ENCODE results near the gene BCKDHB.

Gene BCKDHB

DNA sequence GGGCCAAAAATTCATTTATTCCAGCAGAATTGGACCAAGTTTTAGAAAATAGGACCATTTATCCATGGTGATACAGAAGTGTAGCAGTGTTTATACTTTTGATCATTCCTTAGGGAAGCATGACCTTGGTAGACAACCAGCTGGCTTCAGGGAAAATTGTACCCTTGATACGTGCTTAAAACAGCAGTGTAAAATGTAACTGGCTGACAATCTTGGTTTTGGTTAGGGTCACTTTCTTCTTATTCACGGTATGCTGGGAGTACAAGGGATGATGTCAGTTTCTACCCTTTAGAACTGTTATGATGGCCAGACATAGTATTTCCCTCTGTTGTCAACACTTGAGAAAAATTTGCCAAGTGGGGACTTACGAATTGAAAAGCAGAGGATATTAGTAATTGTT lies 157.1 kb downstream of the BCKDHB start:
- Histone ChIP-seq H3K27me3 (replicated peaks; ENCODE audit: control insufficient read depth, insufficient read depth, low read length) (no peaks in the 10 kb centered on the region), H3K9me3 (ENCODE audit: control insufficient read depth, low read length) (no peaks in the 10 kb centered on the region), H3K9ac (ENCODE audit: low read length) (no peak overlapping the region), H3K36me3 (ENCODE audit: control insufficient read depth, insufficient read depth, low read length, severe bottlenecking) (no peaks in the 10 kb centered on the region), H3K4me3 (ENCODE audit: low read length) (no peak overlapping the region), H3K4me1 (ENCODE audit: control insufficient read depth, insufficient read depth, low read length) (no peaks in the 10 kb centered on the region)
- no peak for DNase-seq (ENCODE audit: low read depth)

DNA sequence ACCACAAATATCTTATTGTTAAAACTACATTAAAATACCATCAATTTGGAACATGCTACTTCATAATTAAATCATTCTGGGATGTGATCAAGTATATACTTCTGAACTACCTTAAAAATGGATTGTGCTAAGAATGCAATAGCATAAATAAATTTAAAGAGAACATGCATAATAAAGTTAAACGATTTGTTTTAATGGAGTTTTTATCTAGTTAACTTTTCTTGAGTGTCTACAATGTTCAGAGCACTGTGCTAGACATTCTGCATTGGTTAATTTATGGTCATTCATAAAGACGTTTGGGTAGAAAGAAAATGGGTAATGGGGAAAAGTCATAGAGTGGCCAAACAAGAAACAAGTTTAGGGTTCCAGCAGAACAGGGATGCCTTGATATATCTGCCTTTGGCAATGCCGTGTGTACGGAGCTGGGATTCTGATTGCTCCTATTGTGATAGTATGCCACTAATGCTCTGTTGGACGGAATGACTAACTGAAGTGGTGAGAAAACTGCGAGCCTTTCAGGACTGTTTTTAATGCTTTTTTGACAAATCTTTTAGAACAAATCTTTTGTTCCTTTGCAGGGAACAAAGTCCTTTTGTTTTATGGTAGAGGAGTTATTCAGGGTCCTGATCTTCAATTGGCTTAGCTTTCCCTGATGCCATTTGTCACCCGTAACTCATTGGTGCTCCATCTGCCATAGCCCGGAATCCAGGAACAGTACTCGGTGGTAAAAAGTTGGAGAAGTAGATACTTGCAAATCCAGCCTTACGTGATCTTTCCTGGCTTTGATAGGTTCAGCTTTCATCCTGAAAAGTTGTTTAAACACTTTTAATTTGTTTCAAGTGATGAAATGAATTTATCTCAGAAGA lies 162.6 kb downstream of the BCKDHB start:
- Histone ChIP-seq H3K9me3 (ENCODE audit: control insufficient read depth, low read length) (no peaks in the 10 kb centered on the region), H3K4me1 (ENCODE audit: control insufficient read depth, insufficient read depth, low read length) (no peaks in the 10 kb centered on the region), H3K9ac (ENCODE audit: low read length) (no peak overlapping the region), H3K4me3 (ENCODE audit: low read length) (no peak overlapping the region), H3K27me3 (replicated peaks; ENCODE audit: control insufficient read depth, insufficient read depth, low read length) (no peaks in the 10 kb centered on the region), H3K36me3 (ENCODE audit: control insufficient read depth, insufficient read depth, low read length, severe bottlenecking) (peaks cover 6% of the 10 kb centered on the region)
- DNase-seq (ENCODE audit: low read depth): no peak

DNA sequence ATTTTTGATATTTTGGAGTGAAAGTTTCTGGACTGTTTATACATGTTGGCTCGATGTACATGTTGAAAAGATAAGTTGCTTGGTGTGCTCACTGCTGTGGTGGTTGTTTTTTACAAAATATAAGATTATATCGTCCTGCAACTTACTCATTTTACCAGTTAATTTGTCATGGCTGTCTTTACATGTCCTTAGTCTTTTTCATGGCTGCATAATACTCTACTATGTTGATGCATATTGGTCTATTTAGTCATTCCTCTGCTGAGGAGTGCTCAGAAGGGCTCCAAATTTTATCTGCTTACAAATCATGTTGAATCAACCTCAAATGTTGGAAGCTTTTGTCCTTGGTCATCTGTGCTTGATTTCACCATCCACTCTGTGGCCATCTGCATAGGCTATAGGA lies 164.6 kb downstream of the BCKDHB start:
- Histone ChIP-seq H3K9ac (ENCODE audit: low read length) (no peak overlapping the region), H3K4me3 (ENCODE audit: low read length) (no peak overlapping the region), H3K36me3 (ENCODE audit: control insufficient read depth, insufficient read depth, low read length, severe bottlenecking) (peaks cover 6% of the 10 kb centered on the region), H3K27me3 (replicated peaks; ENCODE audit: control insufficient read depth, insufficient read depth, low read length) (no peaks in the 10 kb centered on the region), H3K9me3 (ENCODE audit: control insufficient read depth, low read length) (no peaks in the 10 kb centered on the region), H3K4me1 (ENCODE audit: control insufficient read depth, insufficient read depth, low read length) (no peaks in the 10 kb centered on the region)
- no peak for DNase-seq (ENCODE audit: low read depth)

DNA sequence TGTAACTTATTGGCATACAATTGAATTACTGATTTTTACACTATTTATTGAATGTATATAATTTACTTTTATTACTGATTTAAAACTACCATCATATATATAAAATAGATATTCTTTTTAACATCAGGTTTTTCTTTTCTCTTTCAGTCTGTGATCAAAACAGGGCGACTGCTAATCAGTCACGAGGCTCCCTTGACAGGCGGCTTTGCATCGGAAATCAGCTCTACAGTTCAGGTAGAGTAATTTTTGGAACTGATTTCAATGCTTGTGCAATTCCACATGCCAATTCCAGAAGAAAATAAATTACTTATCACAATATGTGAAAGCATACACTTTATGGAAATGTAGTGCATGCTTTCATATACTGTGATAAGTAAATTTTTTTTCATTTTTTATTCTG lies 166.5 kb downstream of the BCKDHB start:
- Histone ChIP-seq H3K9me3 (ENCODE audit: control insufficient read depth, low read length) (no peaks in the 10 kb centered on the region), H3K4me3 (ENCODE audit: low read length) (no peak overlapping the region), H3K27me3 (replicated peaks; ENCODE audit: control insufficient read depth, insufficient read depth, low read length) (no peaks in the 10 kb centered on the region), H3K36me3 (ENCODE audit: control insufficient read depth, insufficient read depth, low read length, severe bottlenecking) (peaks cover 6% of the 10 kb centered on the region), H3K9ac (ENCODE audit: low read length) (no peak overlapping the region), H3K4me1 (ENCODE audit: control insufficient read depth, insufficient read depth, low read length) (no peaks in the 10 kb centered on the region)
- no peak for DNase-seq (ENCODE audit: low read depth)

DNA sequence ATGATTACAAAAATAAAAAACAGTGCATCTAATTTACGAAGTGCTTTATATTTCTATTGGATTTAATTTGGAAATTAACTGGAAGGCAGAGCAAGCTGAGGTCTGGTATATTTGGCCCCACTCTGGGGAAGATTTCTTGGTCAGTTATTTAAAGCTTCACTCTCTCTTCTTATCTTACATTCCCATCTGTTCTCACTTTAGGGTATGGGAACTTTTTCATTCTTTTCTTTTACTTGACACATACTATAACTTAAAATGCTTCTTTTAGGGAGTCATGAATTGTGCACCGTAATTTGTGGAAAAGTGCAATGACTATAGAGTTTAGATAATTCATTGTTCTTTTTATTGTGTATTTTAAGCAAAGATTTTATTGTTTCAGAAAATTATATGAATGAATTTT lies 170.4 kb downstream of the BCKDHB start:
- no peaks in the 10 kb centered on the region for H3K27me3 ChIP-seq (replicated peaks; ENCODE audit: control insufficient read depth, insufficient read depth, low read length)
- H3K9me3 ChIP-seq (ENCODE audit: control insufficient read depth, low read length): no peaks in the 10 kb centered on the region
- peak; percentile 27 for DNase-seq (ENCODE audit: low read depth)
- H3K9ac ChIP-seq (ENCODE audit: low read length): no peak overlapping the region
- H3K4me1 ChIP-seq (ENCODE audit: control insufficient read depth, insufficient read depth, low read length): no peaks in the 10 kb centered on the region
- H3K36me3 ChIP-seq (ENCODE audit: control insufficient read depth, insufficient read depth, low read length, severe bottlenecking): peaks cover 6% of the 10 kb centered on the region
- no peak overlapping the region for H3K4me3 ChIP-seq (ENCODE audit: low read length)

DNA sequence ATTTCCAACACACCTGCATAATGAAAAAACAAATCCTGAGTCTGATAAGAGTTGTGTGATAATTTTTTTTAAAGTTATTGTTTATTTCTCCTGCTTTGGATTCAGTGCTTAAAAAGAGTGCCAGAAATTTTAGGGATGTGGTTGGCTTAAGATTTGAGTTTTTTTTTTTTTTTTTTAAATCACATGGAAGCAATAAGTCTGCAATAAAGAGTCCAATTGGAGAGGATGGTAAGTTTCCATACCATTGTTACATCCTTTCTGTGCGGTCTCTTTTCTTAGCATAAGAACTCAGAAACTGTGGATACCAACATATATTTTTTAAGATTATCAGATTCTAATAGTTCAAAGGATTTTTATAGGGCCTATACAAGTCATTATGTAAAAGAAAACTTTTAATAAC lies 171.0 kb downstream of the BCKDHB start:
- H3K27me3 ChIP-seq (replicated peaks; ENCODE audit: control insufficient read depth, insufficient read depth, low read length): no peaks in the 10 kb centered on the region
- H3K4me1 ChIP-seq (ENCODE audit: control insufficient read depth, insufficient read depth, low read length): no peaks in the 10 kb centered on the region
- H3K4me3 ChIP-seq (ENCODE audit: low read length): no peak overlapping the region
- no peak for DNase-seq (ENCODE audit: low read depth)
- H3K9ac ChIP-seq (ENCODE audit: low read length): no peak overlapping the region
- no peaks in the 10 kb centered on the region for H3K9me3 ChIP-seq (ENCODE audit: control insufficient read depth, low read length)
- H3K36me3 ChIP-seq (ENCODE audit: control insufficient read depth, insufficient read depth, low read length, severe bottlenecking): peaks cover 6% of the 10 kb centered on the region

DNA sequence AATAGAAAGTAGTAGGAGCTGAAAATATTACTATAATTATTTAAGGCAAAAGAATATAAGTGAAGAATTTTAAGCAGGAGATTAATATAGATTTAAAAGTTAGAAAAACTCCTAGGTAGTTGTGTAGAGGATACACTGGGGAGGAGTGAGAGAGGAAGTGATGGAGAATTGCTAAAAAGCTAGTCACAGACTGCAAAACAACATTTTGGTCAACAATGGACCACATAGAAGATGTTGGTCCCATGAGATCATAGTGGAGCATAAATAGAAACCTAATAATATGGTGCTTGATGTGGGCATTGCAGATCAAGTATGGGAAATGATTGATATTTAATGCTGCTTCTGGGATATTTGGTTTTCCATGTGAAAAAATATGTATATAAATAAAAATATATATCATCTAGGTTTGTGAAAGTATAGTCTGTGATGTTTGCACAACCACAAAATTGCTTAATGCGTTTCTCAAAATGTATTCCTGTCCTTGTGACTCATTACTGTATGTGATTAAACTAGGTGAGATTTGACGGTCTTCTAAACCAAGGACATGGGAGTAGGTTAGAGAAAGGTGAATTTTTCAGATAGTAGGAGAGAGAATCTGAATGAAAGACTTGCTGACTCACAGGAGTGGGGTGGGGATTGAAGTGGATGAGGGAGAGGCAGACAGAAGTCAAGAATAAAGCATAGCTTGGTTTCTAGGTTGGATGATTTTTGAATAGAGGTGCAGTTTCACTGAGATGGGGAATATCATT lies 174.0 kb downstream of the BCKDHB start:
- Histone ChIP-seq H3K36me3 (ENCODE audit: control insufficient read depth, insufficient read depth, low read length, severe bottlenecking) (no peaks in the 10 kb centered on the region), H3K27me3 (replicated peaks; ENCODE audit: control insufficient read depth, insufficient read depth, low read length) (no peaks in the 10 kb centered on the region), H3K4me3 (ENCODE audit: low read length) (no peak overlapping the region), H3K4me1 (ENCODE audit: control insufficient read depth, insufficient read depth, low read length) (peaks cover 5% of the 10 kb centered on the region), H3K9me3 (ENCODE audit: control insufficient read depth, low read length) (no peaks in the 10 kb centered on the region), H3K9ac (ENCODE audit: low read length) (no peak overlapping the region)
- no peak for DNase-seq (ENCODE audit: low read depth)

DNA sequence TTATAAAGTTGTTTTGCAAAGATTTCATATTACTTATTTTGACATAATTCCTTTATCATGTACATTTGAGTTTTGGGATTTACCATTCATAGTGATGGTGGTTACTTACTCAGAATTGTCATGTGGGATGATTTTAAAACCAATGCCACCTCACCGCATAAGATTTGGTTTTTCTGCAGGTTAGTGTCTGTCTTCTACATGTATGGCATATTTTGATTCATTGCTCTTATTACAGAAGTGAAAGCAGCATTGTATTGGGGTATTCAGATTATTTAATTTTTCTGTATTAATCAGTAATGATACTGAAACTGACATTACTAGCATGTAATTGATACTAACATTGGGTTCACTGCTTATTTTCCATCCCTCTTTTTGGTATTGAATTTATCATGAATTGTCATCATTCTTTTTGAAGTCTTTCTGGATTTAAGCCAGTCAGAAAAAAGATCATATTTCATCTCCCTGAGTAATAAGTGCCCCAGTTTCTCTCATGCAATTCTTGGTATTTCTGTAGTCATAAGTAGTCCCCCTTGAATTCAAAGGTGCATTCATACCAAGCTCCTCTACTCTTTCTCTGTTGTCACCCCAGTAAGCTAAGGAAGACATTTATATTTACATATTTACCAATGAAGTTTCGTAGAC lies 176.6 kb downstream of the BCKDHB start:
- Histone ChIP-seq H3K9ac (ENCODE audit: low read length) (no peak overlapping the region), H3K36me3 (ENCODE audit: control insufficient read depth, insufficient read depth, low read length, severe bottlenecking) (no peaks in the 10 kb centered on the region), H3K27me3 (replicated peaks; ENCODE audit: control insufficient read depth, insufficient read depth, low read length) (no peaks in the 10 kb centered on the region), H3K9me3 (ENCODE audit: control insufficient read depth, low read length) (no peaks in the 10 kb centered on the region), H3K4me3 (ENCODE audit: low read length) (no peak overlapping the region), H3K4me1 (ENCODE audit: control insufficient read depth, insufficient read depth, low read length) (peaks cover 5% of the 10 kb centered on the region)
- DNase-seq (ENCODE audit: low read depth): peak; percentile 37

DNA sequence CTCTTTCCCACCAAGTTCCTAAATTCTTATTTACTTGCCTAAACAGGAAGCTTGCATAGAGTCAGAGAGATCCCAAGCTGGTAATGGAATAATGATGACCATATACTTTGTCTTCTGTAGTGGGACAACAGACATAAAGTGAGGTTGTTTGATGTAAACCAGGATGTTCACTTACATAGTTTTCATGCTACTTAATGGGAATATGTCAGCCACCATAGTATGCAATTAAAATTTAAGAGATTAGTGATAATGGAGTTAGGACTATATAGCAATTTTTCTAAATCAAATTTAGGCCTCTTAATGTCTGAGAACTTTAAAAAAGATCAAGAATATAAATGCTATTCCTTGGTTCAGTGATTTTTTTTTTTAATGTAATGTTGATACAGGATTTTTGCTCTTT lies 180.6 kb downstream of the BCKDHB start:
- H3K36me3 ChIP-seq (ENCODE audit: control insufficient read depth, insufficient read depth, low read length, severe bottlenecking): no peaks in the 10 kb centered on the region
- H3K4me1 ChIP-seq (ENCODE audit: control insufficient read depth, insufficient read depth, low read length): peaks cover 5% of the 10 kb centered on the region
- no peaks in the 10 kb centered on the region for H3K9me3 ChIP-seq (ENCODE audit: control insufficient read depth, low read length)
- H3K4me3 ChIP-seq (ENCODE audit: low read length): no peak overlapping the region
- DNase-seq (ENCODE audit: low read depth): no peak
- H3K27me3 ChIP-seq (replicated peaks; ENCODE audit: control insufficient read depth, insufficient read depth, low read length): no peaks in the 10 kb centered on the region
- H3K9ac ChIP-seq (ENCODE audit: low read length): no peak overlapping the region

DNA sequence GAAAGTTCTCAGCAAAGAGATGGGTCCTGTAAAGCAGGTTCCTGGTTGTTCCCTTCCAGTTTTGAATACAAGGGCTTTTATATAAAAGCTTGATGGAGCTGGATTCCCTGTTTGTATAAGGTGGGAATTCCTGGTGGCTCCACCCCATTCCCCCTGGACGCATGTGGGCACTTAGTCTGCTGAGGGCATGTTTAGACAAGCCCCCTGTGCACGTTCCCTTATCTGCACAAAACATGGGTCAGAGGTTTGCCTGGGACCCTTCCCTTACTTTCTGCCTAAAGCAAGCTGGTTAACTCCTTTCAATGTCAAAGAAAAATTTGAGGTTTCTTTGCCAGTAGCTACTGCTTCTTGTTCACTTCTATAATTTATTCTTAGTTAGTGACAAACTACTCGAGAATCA lies 181.1 kb downstream of the BCKDHB start:
- Histone ChIP-seq H3K9ac (ENCODE audit: low read length) (no peak overlapping the region), H3K4me3 (ENCODE audit: low read length) (no peak overlapping the region), H3K9me3 (ENCODE audit: control insufficient read depth, low read length) (no peaks in the 10 kb centered on the region), H3K4me1 (ENCODE audit: control insufficient read depth, insufficient read depth, low read length) (peaks cover 5% of the 10 kb centered on the region), H3K36me3 (ENCODE audit: control insufficient read depth, insufficient read depth, low read length, severe bottlenecking) (no peaks in the 10 kb centered on the region), H3K27me3 (replicated peaks; ENCODE audit: control insufficient read depth, insufficient read depth, low read length) (no peaks in the 10 kb centered on the region)
- no peak for DNase-seq (ENCODE audit: low read depth)

DNA sequence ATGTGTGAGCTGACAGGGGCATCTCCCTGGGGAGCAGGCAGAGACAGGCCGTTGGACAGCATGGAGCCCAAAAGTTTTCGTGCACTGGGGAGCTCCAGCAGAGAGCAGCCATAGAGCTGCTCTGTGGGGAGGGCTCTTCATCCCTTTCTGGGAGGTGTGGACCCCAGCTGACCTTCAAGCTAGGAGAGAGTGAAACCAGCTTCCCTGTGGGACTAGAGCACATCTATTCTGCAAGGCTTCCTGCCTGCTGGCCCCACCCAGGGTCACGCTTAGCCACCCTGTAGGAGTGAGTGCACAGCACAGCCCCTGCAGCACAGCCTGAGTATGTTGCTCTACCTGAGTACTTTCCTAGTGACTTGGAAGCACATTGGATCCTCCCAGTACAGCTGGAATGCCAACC lies 183.3 kb downstream of the BCKDHB start:
- Histone ChIP-seq H3K9me3 (ENCODE audit: control insufficient read depth, low read length) (peaks cover 12% of the 10 kb centered on the region), H3K27me3 (replicated peaks; ENCODE audit: control insufficient read depth, insufficient read depth, low read length) (no peaks in the 10 kb centered on the region), H3K4me1 (ENCODE audit: control insufficient read depth, insufficient read depth, low read length) (no peaks in the 10 kb centered on the region), H3K4me3 (ENCODE audit: low read length) (no peak overlapping the region), H3K36me3 (ENCODE audit: control insufficient read depth, insufficient read depth, low read length, severe bottlenecking) (no peaks in the 10 kb centered on the region), H3K9ac (ENCODE audit: low read length) (no peak overlapping the region)
- no peak for DNase-seq (ENCODE audit: low read depth)

Data from adipocyte (in vitro differentiated cells).